HL-60 (cell line): ENCODE data around the gene GLT1D1.

Experiments used
- CTCF ChIP-seq: IDR thresholded peaks from one replicate; pipeline ENCODE4 v1.5.1; 2011; ENCODE audit warnings: low read length, control low read depth, inconsistent platforms; ENCODE audit not compliant: insufficient read depth
- GABPA ChIP-seq: IDR thresholded peaks from 2 replicates; pipeline ENCODE4 v1.6.1; 2012; ENCODE audit warnings: low read depth
- POLR2AphosphoS5 ChIP-seq: IDR thresholded peaks from 2 replicates; pipeline ENCODE4 v1.6.1; 2012; ENCODE audit warnings: low read depth
- SPI1 ChIP-seq: IDR thresholded peaks from 2 replicates; pipeline ENCODE4 v1.6.1; 2012; ENCODE audit warnings: low read depth, mild to moderate bottlenecking, borderline replicate concordance
- TF ChIP-seq, protein P1 (sequence below): IDR thresholded peaks from 2 replicates; pipeline ENCODE4 v1.6.1; 2012; ENCODE audit warnings: low read depth; ENCODE audit not compliant: insufficient replicate concordance

GRCh38 chr12:128863957-128864356 lies 10.7 kb downstream of the GLT1D1 start:
- no peak for TF ChIP-seq CTCF
- no peak for TF ChIP-seq POLR2AphosphoS5
- TF ChIP-seq, protein P1, sequence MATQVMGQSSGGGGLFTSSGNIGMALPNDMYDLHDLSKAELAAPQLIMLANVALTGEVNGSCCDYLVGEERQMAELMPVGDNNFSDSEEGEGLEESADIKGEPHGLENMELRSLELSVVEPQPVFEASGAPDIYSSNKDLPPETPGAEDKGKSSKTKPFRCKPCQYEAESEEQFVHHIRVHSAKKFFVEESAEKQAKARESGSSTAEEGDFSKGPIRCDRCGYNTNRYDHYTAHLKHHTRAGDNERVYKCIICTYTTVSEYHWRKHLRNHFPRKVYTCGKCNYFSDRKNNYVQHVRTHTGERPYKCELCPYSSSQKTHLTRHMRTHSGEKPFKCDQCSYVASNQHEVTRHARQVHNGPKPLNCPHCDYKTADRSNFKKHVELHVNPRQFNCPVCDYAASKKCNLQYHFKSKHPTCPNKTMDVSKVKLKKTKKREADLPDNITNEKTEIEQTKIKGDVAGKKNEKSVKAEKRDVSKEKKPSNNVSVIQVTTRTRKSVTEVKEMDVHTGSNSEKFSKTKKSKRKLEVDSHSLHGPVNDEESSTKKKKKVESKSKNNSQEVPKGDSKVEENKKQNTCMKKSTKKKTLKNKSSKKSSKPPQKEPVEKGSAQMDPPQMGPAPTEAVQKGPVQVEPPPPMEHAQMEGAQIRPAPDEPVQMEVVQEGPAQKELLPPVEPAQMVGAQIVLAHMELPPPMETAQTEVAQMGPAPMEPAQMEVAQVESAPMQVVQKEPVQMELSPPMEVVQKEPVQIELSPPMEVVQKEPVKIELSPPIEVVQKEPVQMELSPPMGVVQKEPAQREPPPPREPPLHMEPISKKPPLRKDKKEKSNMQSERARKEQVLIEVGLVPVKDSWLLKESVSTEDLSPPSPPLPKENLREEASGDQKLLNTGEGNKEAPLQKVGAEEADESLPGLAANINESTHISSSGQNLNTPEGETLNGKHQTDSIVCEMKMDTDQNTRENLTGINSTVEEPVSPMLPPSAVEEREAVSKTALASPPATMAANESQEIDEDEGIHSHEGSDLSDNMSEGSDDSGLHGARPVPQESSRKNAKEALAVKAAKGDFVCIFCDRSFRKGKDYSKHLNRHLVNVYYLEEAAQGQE, result no peak
- no peak for TF ChIP-seq GABPA
- TF ChIP-seq SPI1, result no peak
